GM23338 (cell line): ENCODE results near the gene FES. TPM values are rescaled to one million over a fixed set of nuclear protein-coding genes. Genes with fewer than 3 reads are reported as not detected.

Source experiments
- ATAC-seq: fragments of 200-7000 bp; cut with Tn5 transposase; 3 replicates; pipeline ENCODE4 v1.9.1; 2020
- DNase-seq: peaks from one replicate; pipeline ENCODE4 v3.0.0-alpha.2; 2015; ENCODE audit warnings: low spot score
- H2AFZ ChIP-seq: fragments of 200-600 bp; sonication (generic); 2 replicates; pipeline ENCODE4 v1.8.0; 2016; ENCODE audit warnings: antibody characterized with exemption, mild to moderate bottlenecking, moderate library complexity
- H3F3A ChIP-seq: fragments of 200-600 bp; sonication (generic); replicated peaks from 2 replicates; pipeline ENCODE4 v1.8.0; 2017; ENCODE audit warnings: antibody characterized with exemption, mixed run types, low read depth
- H3K27ac ChIP-seq: fragments of 200-600 bp; sonication (generic); 2 replicates; pipeline ENCODE4 v1.6.1; 2016; ENCODE audit warnings: low read depth
- H3K27me3 ChIP-seq: fragments of 200-600 bp; sonication (generic); 2 replicates; pipeline ENCODE4 v1.8.0; 2016; ENCODE audit warnings: mild to moderate bottlenecking, mixed run types, moderate library complexity; ENCODE audit not compliant: insufficient read depth
- H3K36me3 ChIP-seq: fragments of 200-600 bp; sonication (generic); 2 replicates; pipeline ENCODE4 v1.8.0; 2016; ENCODE audit warnings: mild to moderate bottlenecking; ENCODE audit not compliant: insufficient read depth
- H3K4me1 ChIP-seq: fragments of 200-600 bp; sonication (generic); 2 replicates; pipeline ENCODE4 v1.8.0; 2016; ENCODE audit warnings: mild to moderate bottlenecking, moderate library complexity; ENCODE audit not compliant: insufficient read depth
- H3K4me2 ChIP-seq: fragments of 200-600 bp; sonication (generic); 2 replicates; pipeline ENCODE4 v1.7.1; 2017; ENCODE audit warnings: mixed run types
- H3K4me3 ChIP-seq: fragments of 200-600 bp; sonication (generic); 2 replicates; pipeline ENCODE4 v1.6.1; 2016; ENCODE audit warnings: mixed run types
- H3K79me2 ChIP-seq: fragments of 200-600 bp; sonication (generic); replicated peaks from 2 replicates; pipeline ENCODE4 v1.8.0; 2017; ENCODE audit warnings: mild to moderate bottlenecking; ENCODE audit not compliant: insufficient read depth
- H3K9me2 ChIP-seq: fragments of 200-600 bp; sonication (generic); 2 replicates; pipeline ENCODE4 v1.8.0; 2017; ENCODE audit not compliant: insufficient read depth
- H4K20me1 ChIP-seq: fragments of 200-600 bp; sonication (generic); replicated peaks from 2 replicates; pipeline ENCODE4 v1.8.0; 2017; ENCODE audit warnings: mild to moderate bottlenecking; ENCODE audit not compliant: insufficient read depth
- H3K27ac Mint-ChIP-seq: 2 replicates; pipeline ENCODE4 v1.8.0; 2020; ENCODE audit warnings: inconsistent platforms, mild to moderate bottlenecking, moderate library complexity, mixed read lengths
- H3K27me3 Mint-ChIP-seq: 3 replicates; pipeline ENCODE4 v1.8.0; 2022; ENCODE audit warnings: low read depth, mild to moderate bottlenecking, moderate library complexity, mixed read lengths, inconsistent platforms; ENCODE audit not compliant: insufficient read depth, poor library complexity
- H3K36me3 Mint-ChIP-seq: 3 replicates; pipeline ENCODE4 v1.8.0; 2021; ENCODE audit warnings: low read depth, mild to moderate bottlenecking, inconsistent platforms, moderate library complexity, mixed read lengths
- H3K4me1 Mint-ChIP-seq: 3 replicates; pipeline ENCODE4 v1.8.0; 2020; ENCODE audit warnings: mild to moderate bottlenecking, inconsistent platforms, mixed read lengths
- H3K4me3 Mint-ChIP-seq: 3 replicates; pipeline ENCODE4 v1.8.0; 2021; ENCODE audit warnings: moderate library complexity, mild to moderate bottlenecking, inconsistent platforms, mixed read lengths
- H3K9me3 Mint-ChIP-seq: 3 replicates; pipeline ENCODE4 v1.8.0; 2020; ENCODE audit warnings: moderate library complexity, mild to moderate bottlenecking, inconsistent platforms, mixed read lengths
- CREB1 ChIP-seq: fragments of 250-450 bp; sonication (Bioruptor Pico); IDR thresholded peaks from 2 replicates; pipeline ENCODE4 v1.5.0; 2020; ENCODE audit warnings: low read depth, mild to moderate bottlenecking, moderate library complexity
- CTCF ChIP-seq, 2 experiments: fragments of 200-600 bp in 1 of 2; sonication (generic) in 1 of 2; conservative IDR thresholded peaks; 2 replicates each; pipeline versions ENCODE4 v1.5.1 to v1.6.1; 2016 to 2017; ENCODE audit warnings: antibody characterized with exemption in 2 of 2, low read depth in 2 of 2, mild to moderate bottlenecking in 2 of 2, moderate library complexity in 1 of 2
- ETS1 ChIP-seq: IDR thresholded peaks from 2 replicates; pipeline ENCODE4 v1.6.1; 2016; ENCODE audit warnings: antibody characterized with exemption
- EZH2 ChIP-seq: fragments of 200-600 bp; sonication (generic); IDR thresholded peaks from one replicate; pipeline ENCODE4 v1.8.0; 2017; ENCODE audit warnings: antibody characterized with exemption, mild to moderate bottlenecking, low read depth; ENCODE audit not compliant: unreplicated experiment
- POLR2AphosphoS5 ChIP-seq: IDR thresholded peaks from 2 replicates; pipeline ENCODE4 v1.6.1; 2016; ENCODE audit warnings: antibody characterized with exemption, low read depth
- STAT1 ChIP-seq: IDR thresholded peaks from one replicate; pipeline ENCODE4 v1.6.1; 2016; ENCODE audit warnings: antibody characterized with exemption; ENCODE audit not compliant: unreplicated experiment
- ZNF114 ChIP-seq: fragments of 250-450 bp; sonication (Bioruptor Pico); IDR thresholded peaks from 2 replicates; pipeline ENCODE4 v1.5.0; 2020; ENCODE audit warnings: mild to moderate bottlenecking, moderate library complexity
- ZNF462 ChIP-seq: fragments of 250-450 bp; sonication (Bioruptor Pico); IDR thresholded peaks from 2 replicates; pipeline ENCODE4 v1.5.0; 2020; ENCODE audit warnings: mild to moderate bottlenecking, moderate library complexity
- polyA plus RNA-seq: library from polyadenylated mRNA; unstranded; fragments of >200 nt; fragmentation: Nextera tagmentation; extraction: Ambion mirVana; gene quantifications from 2 replicates; pipeline ENCODE4 v1.2.1, GENCODE V29; 2016
- total RNA-seq: library from RNA; depleted of rRNA; stranded (reverse); fragments of >200 nt; shearing (Covaris generic); gene quantifications from 2 replicates; pipeline ENCODE4 v1.2.3, GENCODE V29; 2014

Gene FES
- total and polyA plus RNA-seq, 2 experiments from 2014 or later, result 2.7 to 14.4 TPM

- H4K20me1 ChIP-seq, result no peaks in the 10 kb centered on the region; the same call in 1 of the 2 replicates
- peaks cover 7% of the 10 kb centered on the region; the same call in 2 of the 3 replicates for H3K36me3 Mint-ChIP-seq
- H3K4me1 ChIP-seq, result peaks cover 23% of the 10 kb centered on the region
- peak; percentile 95 for DNase-seq
- peaks cover 5% of the 10 kb centered on the region; the same call in 1 of the 2 replicates for H3K36me3 ChIP-seq
- TF ChIP-seq EZH2, result no peak
- TF ChIP-seq POLR2AphosphoS5, result peak; percentile 83
- peak; percentile 82 to 89 for TF ChIP-seq CTCF (conservative IDR thresholded peaks at IDR 0.05; ENCODE audit: low read depth in 2 of 2)
- TF ChIP-seq CREB1, result peak; percentile 57
- TF ChIP-seq ZNF114 (CRISPR knock-in tag), result no peak
- TF ChIP-seq ETS1, result peak; percentile 41; the same call in 1 of the 2 replicates
- ATAC-seq, result peak; percentile 61
- H3K4me2 ChIP-seq, result peak within 1 kb of the TSS; percentile 97
- peaks cover 29% of the 10 kb centered on the region for H3K4me1 Mint-ChIP-seq
- H2AFZ ChIP-seq, result peak within 1 kb of the TSS; percentile 100
- H3K9me3 Mint-ChIP-seq, result no peaks in the 10 kb centered on the region
- H3K9me2 ChIP-seq, result no peaks in the 10 kb centered on the region
- no peaks in the 10 kb centered on the region; the same call in 1 of the 2 replicates for H3K79me2 ChIP-seq
- H3K27me3 Mint-ChIP-seq, result peaks cover 16% of the 10 kb centered on the region
- H3F3A ChIP-seq, result peaks cover 6% of the 10 kb centered on the region; the same call in 1 of the 2 replicates
- peak within 1 kb of the TSS; percentile 74; the same call in 1 of the 2 replicates for H3K27ac ChIP-seq
- peaks cover 10% of the 10 kb centered on the region; the same call in 1 of the 2 replicates for H3K27me3 ChIP-seq
- peak within 1 kb of the TSS; percentile 91; the same call in 1 of the 2 replicates for H3K27ac Mint-ChIP-seq
- peak within 1 kb of the TSS; percentile 97 for H3K4me3 Mint-ChIP-seq
- peak within 1 kb of the TSS; percentile 94 for H3K4me3 ChIP-seq
Measured at GRCh38 chr15:90931828-90932659, 47.7 kb downstream of the FES start, which contains the start of gene HDDC3. Gene HDDC3, minus strand, starts transcription at chr15:90932549. Its CDS starts 9 bp downstream, at chr15:90932540.

- peaks cover 6% of the 10 kb centered on the region; the same call in 1 of the 2 replicates for H3F3A ChIP-seq
- peaks cover 7% of the 10 kb centered on the region; the same call in 1 of the 2 replicates for H3K36me3 ChIP-seq
- ATAC-seq, result no peak
- no peaks in the 10 kb centered on the region for H3K9me3 Mint-ChIP-seq
- peak overlapping the region; percentile 97; the same call in 2 of the 3 replicates for H3K4me3 Mint-ChIP-seq
- peak overlapping the region; percentile 97 for H3K4me2 ChIP-seq
- peak overlapping the region; percentile 94; the same call in 1 of the 2 replicates for H2AFZ ChIP-seq
- peaks cover 29% of the 10 kb centered on the region for H3K4me1 Mint-ChIP-seq
- no peaks in the 10 kb centered on the region for H3K9me2 ChIP-seq
- H3K36me3 Mint-ChIP-seq, result peaks cover 7% of the 10 kb centered on the region; the same call in 2 of the 3 replicates
- no peak overlapping the region for H3K27ac ChIP-seq
- peaks cover 16% of the 10 kb centered on the region for H3K27me3 Mint-ChIP-seq
- H3K27me3 ChIP-seq, result peaks cover 10% of the 10 kb centered on the region; the same call in 1 of the 2 replicates
- DNase-seq, result no peak
- H3K4me3 ChIP-seq, result peak overlapping the region; percentile 94; the same call in 1 of the 2 replicates
- no peaks in the 10 kb centered on the region; the same call in 1 of the 2 replicates for H4K20me1 ChIP-seq
- H3K4me1 ChIP-seq, result peaks cover 23% of the 10 kb centered on the region
- H3K79me2 ChIP-seq, result no peaks in the 10 kb centered on the region; the same call in 1 of the 2 replicates
- H3K27ac Mint-ChIP-seq, result no peak overlapping the region; the same call in 1 of the 2 replicates
- TF ChIP-seq STAT1 (no peak), ZNF462 (CRISPR knock-in tag) (no peak)
Measured at GRCh38 chr15:90932660-90932991, 48.3 kb downstream of the FES start.
